SU-DHL-6 (cell line): ENCODE results near the gene PRX.

Experiments
- EZH2phosphoT487 ChIP-seq: fragments of 200-600 bp; sonication (generic), shearing (Covaris generic); conservative IDR thresholded peaks from 2 replicates; pipeline ENCODE4 v1.6.1; 2018; ENCODE audit warnings: mild to moderate bottlenecking, antibody characterized with exemption, low read length, moderate library complexity, mixed read lengths
- TF ChIP-seq, protein P1 (sequence below): fragments of 200-600 bp; sonication (generic); IDR thresholded peaks from one replicate; pipeline ENCODE4 v1.5.1; 2017; ENCODE audit warnings: antibody characterized with exemption, mild to moderate bottlenecking, low read length, moderate library complexity; ENCODE audit not compliant: insufficient read depth, poor library complexity, severe bottlenecking

GRCh38 chr19:40444000-40444824, 31.0 kb upstream of the PRX start, which contains the start of gene SERTAD3:
- TF ChIP-seq, protein P1, sequence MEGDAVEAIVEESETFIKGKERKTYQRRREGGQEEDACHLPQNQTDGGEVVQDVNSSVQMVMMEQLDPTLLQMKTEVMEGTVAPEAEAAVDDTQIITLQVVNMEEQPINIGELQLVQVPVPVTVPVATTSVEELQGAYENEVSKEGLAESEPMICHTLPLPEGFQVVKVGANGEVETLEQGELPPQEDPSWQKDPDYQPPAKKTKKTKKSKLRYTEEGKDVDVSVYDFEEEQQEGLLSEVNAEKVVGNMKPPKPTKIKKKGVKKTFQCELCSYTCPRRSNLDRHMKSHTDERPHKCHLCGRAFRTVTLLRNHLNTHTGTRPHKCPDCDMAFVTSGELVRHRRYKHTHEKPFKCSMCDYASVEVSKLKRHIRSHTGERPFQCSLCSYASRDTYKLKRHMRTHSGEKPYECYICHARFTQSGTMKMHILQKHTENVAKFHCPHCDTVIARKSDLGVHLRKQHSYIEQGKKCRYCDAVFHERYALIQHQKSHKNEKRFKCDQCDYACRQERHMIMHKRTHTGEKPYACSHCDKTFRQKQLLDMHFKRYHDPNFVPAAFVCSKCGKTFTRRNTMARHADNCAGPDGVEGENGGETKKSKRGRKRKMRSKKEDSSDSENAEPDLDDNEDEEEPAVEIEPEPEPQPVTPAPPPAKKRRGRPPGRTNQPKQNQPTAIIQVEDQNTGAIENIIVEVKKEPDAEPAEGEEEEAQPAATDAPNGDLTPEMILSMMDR, result no peak
- no peak for TF ChIP-seq EZH2phosphoT487
